ENCODE measurements around the gene RCN2.

RCN2 gene

DNA sequence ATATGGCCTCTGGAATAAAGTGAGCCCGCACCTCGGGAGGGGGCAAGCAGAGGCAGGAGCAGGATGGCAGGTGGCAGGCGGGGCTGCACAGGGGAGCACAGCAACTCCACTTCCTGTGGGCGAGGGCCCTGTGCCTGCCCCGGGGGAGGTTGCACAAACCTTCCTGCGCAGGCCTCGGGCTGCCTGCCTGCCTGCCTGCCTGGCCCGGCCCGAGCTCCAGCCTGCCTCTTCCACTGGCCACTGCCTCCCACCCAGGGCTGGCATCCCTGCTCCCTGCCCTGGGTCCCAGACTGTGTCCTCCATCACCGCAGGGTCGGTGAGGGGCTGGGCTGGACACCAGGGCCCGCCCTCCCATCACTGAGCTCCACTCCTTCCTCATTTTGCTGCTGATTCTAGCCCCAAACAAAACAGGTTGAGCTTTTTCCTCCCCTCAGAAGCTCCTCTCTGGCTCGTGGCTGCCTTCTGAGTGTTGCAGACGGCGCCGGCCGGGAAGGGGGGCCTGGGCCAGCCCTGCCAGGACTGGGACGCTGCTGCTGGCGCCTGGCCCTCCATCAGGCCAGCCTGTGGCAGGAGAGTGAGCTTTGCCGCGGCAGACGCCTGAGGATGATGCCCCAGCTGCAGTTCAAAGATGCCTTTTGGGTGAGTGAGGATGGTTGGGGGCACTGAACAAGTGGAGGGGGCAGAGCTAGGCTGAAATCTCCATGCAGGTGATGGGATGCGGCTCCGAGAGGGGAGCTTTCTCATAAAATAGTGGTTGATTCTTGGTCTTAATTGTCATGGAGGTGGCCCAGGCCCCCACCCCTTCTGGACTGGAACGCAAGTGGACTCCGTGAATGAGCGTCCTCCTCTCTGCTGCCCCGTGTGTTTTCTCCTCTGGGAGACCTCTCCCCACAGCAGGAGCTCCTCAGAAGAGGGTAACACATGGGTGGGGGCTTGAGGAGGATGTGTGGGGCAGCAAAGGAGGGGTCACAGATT, 63.7 kb downstream of the RCN2 start, which contains the start of gene PSTPIP1:
PSTPIP1 (plus strand) TSS at position 156 of the 975 bp plus-strand sequence; CDS start at position 604, 448 bp downstream.
- no peak for DNase-seq

DNA sequence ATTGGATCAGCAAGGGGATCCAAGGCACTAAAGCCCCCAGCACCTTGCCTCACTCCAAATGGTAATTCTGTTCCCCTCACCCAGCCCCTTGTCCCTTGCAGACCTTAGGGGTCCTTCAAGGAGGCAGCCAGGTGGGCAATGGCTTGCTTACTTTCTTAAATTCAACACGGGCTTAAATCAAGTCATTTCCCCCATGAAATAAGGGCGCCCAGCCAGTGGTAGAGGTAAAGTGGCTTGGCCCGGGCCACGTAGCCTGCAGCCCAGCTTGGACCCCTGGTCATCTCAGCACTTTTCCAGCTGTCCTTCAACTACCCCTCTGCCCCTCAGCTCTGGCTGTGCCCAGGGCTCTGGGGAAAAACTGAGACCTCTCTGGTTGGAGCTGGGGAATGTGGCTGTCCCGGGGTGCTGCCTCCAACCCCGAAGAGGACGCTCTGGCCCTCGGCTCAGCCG, 64.6 kb downstream of the RCN2 start:
- DNase-seq = no peak

DNA sequence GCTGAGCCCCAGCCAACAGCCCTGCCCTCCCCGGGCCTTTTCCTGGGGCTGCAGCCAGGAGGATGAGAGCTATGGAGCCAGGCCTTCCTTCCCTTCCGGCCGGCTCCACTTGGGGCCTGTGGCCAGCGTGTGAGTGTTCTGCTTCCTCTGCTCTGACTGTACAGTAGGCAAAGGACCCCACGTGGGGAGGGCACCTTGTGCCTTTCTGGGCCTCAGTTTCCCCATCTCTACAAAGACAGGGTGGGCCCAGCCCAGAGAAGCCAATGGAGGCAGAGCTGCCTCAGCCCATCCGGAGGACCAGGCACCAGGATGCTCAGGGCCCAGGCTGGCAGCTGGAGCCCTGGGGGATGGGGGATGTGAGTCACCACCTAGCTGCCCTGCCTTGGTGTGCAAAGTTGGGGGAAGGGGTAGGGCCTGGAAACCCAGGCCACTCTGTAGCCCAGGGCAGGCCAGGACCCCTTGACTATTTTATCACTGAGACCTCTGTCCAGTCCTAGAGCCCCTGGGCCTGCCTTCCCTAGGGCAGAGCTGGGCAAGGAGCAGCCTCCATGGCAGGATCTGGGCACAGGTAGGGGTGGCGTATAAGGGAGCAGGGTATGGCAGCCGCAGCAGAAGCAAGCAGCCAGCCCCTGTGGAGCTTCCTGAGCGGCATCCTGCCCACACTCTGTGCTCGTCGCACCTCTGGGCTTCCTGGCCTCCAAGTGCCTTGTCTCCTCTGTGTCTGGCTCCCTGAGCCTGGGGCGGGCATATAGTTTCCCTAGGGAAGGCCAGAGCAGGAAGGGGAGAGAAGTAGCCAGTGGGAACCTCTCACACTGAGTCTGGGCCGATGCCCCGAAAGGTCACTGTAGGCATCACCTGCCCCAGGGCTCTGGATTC, 65.2 kb downstream of the RCN2 start:
- DNase-seq = no peak

DNA sequence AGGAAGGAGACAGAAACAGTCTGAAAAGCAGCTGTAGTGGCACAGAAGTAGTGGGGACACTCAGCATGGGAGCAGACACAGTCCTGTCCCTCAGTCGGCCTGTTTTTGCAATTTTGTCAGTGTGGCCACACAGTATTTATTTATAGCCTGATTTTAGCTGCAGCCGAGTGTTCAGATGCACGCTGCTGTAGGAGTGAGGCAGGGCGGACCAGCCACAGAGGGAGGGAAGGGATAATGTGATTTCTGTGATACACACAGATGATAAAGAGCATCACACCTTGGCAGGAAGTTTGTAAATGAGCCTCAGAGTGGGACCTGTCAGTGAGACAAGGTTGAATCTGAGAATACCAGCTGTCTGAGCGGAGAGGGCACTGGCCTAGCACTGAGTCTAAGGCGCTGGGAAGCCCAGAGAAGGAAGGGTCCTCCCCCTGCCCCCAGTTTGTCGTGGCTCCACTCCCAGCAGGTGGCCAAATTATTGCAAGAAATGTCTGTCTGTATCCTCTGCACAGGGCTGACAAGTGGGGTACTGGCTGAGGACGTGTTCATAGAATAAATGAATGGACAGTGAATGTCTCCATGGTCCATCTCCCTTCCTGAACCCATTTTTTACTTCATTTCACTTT, 67.2 kb downstream of the RCN2 start:
- no peak for DNase-seq

DNA sequence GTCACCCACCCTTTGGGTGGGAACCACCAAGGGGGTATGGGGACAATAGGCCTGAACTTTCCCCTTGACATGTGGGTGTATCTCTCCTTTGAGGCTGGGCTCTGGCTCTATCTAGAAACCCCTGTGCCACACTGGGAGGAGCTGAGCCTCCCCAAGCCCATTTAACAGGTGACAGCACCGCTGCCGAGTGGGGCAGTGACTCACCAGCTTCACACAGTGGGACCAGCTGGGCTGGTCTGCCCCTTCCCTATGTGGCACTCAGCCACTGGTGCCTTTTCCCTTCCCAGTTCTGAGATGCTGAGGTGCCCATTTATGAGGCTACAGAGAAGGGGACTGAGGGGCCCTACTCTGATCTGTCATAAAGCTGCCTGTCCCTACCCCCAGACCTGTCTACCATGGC, 68.4 kb downstream of the RCN2 start:
- no peak for DNase-seq

DNA sequence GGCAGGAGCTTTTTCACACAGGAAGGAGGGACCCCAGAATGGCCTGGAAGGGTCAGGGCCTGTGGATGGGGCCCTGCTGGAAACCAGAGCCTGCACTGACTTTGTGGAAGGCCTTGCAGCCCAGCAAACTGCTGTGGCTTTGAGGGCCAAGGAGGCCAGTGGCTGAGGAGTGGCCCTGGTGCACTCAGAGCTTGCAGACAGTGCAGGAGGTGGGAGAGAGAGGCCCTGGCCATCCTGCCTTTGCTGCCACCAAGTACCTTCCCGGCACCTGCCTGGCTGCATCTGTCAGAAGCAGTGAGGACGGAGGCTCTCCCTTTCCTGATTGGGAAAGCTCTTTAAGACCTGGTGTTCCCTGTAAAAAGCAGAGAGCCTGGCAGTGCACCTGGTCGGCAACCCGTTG, 69.8 kb downstream of the RCN2 start:
- DNase-seq = no peak

DNA sequence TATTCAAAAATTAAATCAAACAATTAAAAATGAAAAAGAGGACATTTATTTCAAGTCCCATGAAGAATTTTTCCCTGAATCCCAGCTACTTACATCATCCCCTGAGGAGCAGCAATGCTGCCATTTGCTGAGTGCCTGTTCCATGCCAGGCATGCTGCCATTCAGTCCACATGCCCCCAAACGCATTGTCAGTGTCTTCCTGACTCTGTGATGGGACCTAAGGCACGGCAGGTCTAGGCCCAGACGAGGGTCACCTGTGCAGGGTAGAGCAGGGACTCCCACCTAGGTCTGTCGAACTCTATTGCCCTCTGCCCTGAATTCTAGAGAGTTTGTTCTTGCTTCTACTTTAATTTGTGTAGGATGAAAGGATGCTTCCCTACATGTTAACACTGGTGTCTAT, 70.4 kb downstream of the RCN2 start:
- no peak for DNase-seq

DNA sequence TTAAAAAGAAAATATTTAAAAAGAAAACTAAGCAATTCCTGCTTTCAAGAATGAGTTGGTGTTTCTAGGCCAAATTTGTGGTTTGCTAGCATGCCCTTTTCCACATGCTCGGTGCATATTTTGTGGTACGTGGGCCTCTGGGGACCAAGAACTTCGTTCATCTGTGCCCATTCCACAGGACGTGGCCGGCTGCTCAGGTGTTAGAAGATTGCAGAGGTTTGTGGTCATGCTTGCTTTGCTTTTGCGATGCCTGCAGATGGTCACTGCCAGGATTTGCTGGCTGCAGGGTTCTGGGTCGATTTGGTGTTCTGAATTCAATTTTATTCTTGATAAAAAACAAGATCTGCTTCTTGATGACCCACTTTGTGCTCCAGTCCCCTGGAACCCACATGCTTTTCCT, 70.9 kb downstream of the RCN2 start:
- no peak for DNase-seq

DNA sequence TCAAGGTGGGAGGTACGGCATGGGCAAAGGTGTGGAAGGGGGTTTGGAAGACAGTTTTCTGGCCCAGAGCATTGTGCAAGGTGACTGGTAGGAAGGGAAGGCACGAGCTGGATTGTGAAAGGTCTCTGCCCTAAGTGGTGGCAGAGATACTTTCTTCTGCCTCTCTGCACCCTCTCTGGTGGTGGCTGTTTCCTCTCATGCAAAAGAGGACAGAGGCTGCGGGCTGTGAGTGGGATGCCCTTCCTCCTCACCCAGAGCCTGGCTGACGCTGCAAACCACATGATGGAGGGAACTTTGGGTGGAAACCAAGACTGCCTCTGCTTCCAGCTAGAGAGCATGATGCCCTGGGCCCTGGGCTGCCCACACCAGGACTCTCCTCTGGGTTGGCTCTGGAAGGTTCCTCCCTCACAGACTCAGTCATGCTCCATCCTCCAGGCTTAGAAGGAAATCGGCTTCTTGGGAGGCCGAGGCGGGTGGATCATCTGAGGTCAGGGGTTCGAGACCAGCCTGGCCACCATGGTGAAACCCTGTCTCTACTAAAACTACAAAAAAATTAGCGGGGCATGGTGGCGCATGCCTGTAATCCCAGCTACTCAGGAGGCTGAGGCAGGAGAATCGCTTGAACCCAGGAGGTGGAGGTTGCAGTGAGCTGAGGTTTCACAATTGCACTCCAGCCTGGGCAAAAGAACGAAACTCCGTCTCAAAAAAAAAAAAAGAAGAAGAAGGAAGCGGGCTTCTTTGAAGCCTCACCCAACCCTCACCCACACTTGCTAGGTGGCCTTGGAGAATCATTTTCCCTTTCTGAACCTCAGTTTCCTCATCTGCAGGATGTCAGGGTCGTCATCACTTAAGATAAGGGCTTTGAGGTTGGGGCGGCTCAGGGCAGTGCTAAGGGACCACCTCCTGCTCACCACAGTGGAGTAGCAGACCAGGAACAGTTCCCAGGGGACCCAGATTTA, 71.7 kb downstream of the RCN2 start:
- no peak for DNase-seq

Measured in SHP77 treated with DMSO at 0.1 percent for 48 hours (cell line).